ENCODE data around the gene GAB2.

DNA sequence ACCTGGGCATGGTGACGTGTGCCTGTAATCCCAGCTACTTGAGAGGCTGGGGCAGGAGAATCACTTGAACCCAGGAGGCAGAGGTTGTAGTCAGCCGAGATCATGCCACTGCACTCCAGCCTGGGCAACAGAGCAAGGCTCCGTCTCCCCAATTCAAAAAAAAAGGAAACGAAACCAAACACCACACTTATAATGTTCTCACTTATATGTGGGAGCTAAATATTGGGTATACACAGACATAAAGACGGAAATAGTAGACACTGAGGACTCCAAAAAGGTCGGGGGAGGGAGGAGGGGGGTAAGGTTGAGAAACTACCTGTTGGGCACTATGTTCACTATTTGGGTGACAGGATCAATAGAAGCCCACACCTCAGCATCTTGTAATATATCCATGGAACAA, 94.3 kb downstream of the GAB2 start:
- TF ChIP-seq, protein P1, sequence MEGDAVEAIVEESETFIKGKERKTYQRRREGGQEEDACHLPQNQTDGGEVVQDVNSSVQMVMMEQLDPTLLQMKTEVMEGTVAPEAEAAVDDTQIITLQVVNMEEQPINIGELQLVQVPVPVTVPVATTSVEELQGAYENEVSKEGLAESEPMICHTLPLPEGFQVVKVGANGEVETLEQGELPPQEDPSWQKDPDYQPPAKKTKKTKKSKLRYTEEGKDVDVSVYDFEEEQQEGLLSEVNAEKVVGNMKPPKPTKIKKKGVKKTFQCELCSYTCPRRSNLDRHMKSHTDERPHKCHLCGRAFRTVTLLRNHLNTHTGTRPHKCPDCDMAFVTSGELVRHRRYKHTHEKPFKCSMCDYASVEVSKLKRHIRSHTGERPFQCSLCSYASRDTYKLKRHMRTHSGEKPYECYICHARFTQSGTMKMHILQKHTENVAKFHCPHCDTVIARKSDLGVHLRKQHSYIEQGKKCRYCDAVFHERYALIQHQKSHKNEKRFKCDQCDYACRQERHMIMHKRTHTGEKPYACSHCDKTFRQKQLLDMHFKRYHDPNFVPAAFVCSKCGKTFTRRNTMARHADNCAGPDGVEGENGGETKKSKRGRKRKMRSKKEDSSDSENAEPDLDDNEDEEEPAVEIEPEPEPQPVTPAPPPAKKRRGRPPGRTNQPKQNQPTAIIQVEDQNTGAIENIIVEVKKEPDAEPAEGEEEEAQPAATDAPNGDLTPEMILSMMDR (IDR thresholded peaks at IDR 0.05), result no peak
- TF ChIP-seq POLR2A (IDR thresholded peaks at IDR 0.05), result no peak
- no peak for TF ChIP-seq EP300 (IDR thresholded peaks at IDR 0.05)
- no peak for TF ChIP-seq POLR2AphosphoS5 (IDR thresholded peaks at IDR 0.05)

Data from stomach (tissue), 4 donors.